GM21825 (cell line): Measurements from ENCODE around the gene TST.

Experiments used
- ATAC-seq: cut with Tn5 transposase; IDR thresholded peaks from one replicate; pipeline ENCODE4 v1.9.1; 2021; ENCODE audit warnings: mild to moderate bottlenecking, moderate library complexity; ENCODE audit not compliant: unreplicated experiment

TST gene

DNA sequence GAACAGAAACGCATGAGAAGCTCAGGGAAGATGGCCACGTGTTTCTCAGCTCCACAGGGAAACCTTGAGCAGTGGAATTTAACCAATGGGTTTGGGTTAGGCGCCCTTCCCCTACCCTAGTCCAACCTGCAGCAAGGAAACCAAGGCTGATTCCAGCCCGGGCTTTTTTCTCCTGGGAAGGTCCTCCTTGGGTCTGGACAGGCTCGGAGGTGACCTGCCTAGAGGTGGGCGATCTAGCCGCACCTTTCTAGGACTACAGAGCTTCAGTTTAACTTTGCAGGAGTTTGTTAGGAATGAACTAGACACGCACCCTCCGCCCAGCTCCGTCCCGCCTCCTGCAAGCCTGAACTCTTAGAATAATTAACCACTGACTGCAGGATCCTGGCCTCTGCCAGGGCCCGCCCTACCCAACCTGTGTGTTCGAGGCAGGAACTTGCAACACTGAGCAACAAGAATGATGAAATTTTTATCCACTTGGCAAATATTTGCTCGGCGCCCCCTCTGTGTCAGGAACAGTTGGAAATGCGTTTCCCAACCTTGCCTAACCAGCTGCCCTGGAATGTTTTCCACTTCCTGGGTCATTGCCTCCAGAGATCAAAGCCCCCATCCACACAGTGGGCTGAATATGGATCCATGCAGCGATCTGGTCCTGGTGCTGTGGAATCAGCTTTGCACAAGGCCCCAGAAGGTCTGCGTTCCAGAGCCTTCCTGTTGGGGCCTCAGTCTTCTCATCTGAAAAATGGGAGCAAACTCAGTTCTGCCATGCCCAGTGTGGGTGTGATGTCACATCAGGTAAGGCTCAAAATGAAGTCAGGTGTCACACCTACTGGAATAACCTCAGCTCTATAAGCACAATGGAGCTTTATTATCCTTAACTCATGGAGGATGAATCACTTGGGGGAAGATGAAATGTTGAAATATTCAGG lies 13.6 kb upstream of the TST start:
- no peak for ATAC-seq

- no peak for ATAC-seq
These were observed 12.9 kb upstream of the TST start for GRCh38 chr22:37032134-37032534.

DNA sequence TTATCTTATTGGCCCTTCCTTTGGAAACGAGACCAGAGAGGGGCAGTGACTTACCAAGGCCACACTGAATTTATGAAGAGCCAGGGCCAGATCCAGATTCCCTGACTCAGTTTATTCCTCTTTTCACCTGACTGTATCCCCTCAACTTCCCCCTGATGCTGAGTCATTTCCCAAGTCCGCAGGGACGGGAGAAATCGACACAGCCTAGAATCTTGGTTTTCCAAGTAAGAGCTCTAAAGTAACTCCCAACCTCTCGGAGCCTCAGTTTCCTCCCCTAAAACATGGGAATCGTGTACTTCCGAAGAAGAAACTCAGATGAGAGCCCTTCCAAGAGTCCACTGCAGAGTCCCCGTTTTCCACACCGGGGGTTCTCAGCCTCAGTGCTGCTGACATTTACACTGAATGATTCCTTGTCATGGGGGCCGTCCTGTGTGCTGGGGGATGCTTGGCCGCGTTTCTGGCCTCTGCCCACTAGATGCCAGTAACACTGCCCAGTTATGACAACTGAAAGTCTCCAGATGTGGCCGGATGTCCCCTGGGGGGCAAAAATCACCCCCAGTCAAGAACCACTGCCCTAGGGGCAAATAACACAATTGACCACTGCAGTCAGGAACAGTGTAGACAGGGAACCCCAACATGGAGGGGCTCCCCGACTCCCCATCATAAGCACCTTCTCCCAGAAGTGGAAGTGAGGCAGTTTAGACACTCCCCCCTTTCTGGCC lies 11.5 kb upstream of the TST start:
- no peak for ATAC-seq

DNA sequence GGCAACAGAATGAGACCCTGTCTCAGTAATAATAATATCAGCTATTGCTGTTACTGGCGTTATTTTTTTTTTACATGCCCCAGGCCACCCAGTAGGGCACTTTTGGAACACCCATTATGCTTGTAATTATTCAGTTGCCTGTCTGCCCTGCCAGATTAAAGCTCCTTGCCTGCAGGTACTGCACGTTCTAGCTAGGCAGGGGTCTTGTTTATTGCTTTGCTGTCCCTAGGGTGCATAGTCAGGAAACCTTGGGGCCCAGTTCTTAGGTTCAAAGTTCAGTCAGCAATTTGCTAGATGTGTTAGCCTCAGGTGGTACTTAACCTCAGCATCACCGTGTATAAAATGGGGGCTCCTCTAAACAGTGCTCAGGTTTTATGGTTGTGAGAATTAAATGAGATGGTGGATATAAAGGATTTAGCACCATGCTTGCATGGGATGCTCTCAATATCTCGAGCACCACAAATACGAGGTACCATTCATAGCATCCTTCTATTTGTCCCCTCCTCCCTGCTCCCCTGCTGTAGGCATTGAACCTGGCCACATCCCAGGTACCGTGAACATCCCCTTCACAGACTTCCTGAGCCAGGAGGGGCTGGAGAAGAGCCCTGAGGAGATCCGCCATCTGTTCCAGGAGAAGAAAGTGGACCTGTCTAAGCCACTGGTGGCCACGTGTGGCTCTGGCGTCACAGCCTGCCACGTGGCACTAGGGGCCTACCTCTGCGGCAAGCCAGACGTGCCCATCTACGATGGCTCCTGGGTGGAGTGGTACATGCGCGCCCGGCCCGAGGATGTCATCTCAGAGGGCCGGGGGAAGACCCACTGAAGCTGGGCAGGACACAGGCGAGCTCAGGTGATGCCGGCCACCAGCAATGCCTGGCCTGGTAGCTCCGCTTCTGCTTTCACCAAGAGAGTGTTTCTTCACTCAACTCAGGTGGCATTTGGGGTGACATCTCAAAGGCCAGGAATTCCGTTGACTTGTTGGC lies 9.7 kb upstream of the TST start:
- no peak for ATAC-seq

DNA sequence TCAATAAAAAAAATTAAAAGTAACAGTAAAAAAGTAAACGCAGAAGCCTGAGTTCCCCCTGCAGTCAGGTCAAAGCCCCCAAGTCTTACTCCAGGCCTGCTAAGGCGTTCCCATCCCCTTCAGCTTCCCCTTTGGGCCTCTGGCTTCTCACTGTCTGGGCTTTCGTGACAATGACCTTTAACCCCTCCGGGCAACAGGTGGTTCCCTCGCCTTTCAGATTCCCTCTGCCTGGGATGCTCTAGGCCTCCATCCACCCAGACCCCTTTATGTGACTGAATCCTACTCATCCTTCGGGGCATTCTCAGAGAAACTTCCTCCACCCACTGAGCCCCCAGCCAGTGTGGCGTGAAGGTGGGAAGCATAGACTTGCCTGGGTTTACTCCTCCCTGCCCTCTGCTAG lies 8.3 kb upstream of the TST start:
- no peak for ATAC-seq

DNA sequence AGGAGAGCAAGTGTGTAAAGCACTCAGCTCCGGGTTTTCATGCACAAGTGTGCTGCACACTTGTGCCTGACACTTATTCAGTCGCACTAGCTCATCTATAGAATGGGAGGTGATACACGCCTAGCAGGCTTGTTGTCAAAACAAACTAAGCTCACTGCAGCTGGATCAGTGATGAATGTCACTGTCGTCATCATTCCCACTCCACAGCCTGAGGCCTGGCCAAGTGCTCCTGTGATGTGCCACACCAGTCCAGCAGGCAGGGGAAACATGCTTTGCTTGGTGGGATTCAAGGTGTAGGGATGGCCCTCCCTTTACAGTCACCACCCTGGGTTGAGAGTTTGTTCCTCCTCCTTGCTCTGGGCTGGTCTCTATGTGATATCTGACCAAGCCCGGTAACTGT lies 7.1 kb upstream of the TST start:
- ATAC-seq, result no peak

GRCh38 chr22:37025500-37026070 lies 6.3 kb upstream of the TST start:
- no peak for ATAC-seq

DNA sequence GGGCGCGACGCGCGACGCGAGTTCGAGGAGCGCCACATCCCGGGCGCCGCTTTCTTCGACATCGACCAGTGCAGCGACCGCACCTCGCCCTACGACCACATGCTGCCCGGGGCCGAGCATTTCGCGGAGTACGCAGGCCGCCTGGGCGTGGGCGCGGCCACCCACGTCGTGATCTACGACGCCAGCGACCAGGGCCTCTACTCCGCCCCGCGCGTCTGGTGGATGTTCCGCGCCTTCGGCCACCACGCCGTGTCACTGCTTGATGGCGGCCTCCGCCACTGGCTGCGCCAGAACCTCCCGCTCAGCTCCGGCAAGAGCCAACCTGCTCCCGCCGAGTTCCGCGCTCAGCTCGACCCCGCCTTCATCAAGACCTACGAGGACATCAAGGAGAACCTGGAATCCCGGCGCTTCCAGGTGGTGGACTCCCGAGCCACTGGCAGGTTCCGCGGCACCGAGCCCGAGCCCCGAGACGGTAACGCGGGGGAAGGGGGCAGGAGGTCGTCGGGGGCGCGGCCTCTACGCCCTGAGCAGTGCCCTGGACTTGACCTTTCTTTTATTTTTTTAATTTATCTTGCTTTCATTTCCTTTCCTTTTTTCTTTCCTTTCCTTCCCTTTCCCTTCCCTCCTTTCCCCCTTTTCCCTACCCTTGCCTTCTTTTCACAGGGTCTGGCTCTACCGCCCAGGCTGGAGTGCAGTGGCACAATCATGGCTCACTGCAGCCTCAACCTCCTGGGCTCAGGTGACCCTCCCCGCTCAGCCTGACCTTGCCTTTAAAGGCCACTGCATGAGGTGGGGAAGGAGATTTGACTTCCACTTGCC lies 5.3 kb upstream of the TST start:
- ATAC-seq, result no peak

- no peak for ATAC-seq
These were observed 4.6 kb upstream of the TST start for GRCh38 chr22:37023743-37024338.

GRCh38 chr22:37022483-37023337 lies 3.5 kb upstream of the TST start:
- no peak for ATAC-seq

DNA sequence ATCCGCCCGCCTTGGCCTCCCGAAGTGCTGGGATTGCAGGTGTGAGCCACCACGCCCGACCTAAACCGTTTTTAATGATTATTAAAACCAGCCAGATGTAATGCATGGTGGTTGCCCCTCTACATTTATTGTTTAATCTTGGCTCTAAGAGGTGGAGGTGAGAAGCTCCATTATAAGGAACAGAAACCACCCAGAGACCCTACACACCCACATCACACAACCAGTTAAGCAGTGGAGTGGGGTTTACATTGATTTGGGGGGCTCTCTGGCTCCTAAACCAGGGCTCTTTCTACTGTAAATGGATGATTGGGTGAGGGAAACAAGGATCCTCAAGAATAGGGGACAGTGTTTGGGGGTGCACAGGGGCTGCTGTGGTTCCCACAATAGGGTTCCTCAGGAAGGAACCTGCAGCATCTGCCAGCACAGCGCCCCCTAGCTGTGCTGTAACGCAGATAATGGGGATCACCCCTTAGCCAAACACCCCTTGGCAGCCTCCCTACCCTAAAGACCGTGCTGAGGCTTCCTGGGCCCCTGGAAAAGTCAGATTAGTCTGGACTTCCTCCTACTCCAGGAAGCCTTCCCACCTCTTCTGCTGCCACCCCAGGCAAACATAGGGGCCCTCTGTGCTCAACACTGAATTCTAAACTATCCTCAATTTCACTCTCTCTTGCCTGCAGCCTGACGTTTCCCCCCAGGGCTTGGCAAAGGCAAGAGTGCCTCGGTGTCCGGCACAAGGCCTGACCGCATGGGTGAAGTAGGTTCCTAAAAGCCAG lies 2.6 kb upstream of the TST start:
- ATAC-seq, result no peak

DNA sequence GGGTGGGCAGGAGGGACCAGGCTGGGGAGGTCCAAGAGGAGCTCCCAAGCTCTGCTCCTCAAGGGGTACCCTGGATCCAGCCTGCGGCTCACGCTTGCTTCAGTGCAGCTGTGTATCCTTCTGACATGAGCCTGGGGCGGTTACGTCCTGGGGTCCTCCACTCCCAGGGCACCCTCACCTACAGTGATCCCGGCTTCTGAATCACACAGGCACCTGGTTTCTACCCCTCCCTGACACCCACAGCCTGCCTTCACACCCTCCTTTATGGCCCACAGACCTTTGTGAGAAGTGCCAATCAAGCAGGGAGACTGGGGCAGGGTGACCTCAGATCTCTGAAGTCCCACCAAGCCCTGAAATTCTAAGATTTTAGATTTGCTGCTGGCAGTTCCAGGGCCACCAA lies 1.8 kb upstream of the TST start:
- no peak for ATAC-seq

DNA sequence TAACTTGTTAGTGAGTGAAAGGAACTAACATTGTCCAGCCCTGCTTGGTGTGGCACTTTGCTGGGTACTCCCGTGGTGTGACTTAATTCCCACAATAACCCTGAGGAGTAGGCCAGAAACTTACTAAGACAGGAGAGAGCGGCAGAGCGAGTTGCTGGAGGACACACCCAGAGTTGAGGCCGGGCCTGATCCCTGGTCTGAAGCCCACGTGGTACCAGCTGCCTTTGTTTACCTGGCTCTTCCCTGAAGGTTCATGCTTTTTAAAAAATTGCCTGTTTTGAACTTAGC lies 889 bp upstream of the TST start:
- no peak for ATAC-seq

DNA sequence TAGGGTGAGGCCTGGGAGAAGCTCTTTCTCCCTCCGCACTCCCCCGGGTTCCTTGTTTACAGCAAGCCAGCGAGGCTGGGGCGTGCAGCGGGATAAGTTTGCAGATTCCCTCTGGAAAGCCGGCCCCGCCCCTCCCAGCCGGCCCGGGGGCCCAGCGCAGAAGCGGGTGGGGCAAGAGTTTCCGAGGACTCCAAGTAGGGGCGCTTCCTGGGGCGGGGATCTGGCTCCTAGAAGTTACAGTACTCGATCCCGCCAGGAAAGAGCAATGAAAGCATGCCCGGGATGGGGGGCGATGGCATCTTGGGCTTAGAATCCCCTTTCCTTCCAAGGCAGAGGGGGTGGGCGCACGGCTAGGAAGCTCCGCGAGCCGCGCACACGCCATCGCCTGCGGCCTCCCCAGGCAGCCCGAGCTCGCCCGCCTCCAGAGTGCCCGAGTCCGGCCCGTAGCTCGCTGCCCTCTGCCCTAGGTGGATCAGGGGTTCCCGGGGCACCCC lies 385 bp downstream of the TST start:
- no peak for ATAC-seq

DNA sequence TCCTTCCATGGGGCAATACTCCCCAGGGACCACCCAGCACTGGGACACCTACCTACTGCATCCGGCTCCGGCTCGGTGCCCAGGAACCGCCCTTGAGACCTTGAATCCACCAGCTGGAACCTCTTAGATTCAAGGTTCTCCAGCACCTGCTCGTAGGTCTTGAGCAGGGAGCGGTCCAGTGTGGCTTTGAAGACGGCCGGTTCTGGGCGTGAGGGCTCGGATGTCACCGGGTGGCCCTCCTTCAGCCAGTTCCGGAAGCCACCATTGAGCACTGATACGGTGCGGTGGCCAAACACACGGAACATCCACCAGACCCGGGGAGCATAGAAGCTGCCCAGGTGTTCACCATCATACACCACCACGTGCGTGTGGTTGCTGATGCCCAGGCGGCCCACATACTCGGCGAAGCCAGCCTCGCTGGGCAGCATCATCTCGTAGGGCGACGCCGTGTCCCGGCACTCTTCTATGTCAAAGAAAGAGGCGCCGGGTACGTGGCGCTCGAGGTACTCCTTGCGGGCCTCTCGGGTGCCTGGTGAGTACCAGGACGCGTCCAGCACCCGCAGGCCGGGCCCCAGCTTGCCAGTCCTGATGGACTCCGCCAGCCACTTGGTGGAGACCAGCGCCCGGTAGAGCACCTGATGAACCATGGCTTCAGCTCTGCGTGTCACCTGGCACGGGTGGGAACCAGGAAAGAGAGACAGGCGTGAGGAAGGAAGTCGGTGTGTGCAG lies 997 bp downstream of the TST start:
- no peak for ATAC-seq

- ATAC-seq, result no peak
These were observed 1.9 kb downstream of the TST start for GRCh38 chr22:37017356-37017755.
